NCI-H460 (cell line): ENCODE results near the gene ELAVL4. TPM values are rescaled to one million over a fixed set of nuclear protein-coding genes. Genes with fewer than 3 reads are reported as not detected.

Experiments used
- DNase-seq: peaks from one replicate; pipeline ENCODE4 v3.0.0-alpha.2; 2016; ENCODE audit warnings: low read depth; ENCODE audit errors: extremely low read depth
- total RNA-seq: library from RNA; depleted of rRNA; stranded (reverse); fragments of >200 nt; shearing (Covaris generic); gene quantifications from 2 replicates; pipeline ENCODE4 v1.2.3, GENCODE V29; 2014

Gene ELAVL4
- total RNA-seq, 1 experiment from 2014 or later = 0.10 TPM

DNA sequence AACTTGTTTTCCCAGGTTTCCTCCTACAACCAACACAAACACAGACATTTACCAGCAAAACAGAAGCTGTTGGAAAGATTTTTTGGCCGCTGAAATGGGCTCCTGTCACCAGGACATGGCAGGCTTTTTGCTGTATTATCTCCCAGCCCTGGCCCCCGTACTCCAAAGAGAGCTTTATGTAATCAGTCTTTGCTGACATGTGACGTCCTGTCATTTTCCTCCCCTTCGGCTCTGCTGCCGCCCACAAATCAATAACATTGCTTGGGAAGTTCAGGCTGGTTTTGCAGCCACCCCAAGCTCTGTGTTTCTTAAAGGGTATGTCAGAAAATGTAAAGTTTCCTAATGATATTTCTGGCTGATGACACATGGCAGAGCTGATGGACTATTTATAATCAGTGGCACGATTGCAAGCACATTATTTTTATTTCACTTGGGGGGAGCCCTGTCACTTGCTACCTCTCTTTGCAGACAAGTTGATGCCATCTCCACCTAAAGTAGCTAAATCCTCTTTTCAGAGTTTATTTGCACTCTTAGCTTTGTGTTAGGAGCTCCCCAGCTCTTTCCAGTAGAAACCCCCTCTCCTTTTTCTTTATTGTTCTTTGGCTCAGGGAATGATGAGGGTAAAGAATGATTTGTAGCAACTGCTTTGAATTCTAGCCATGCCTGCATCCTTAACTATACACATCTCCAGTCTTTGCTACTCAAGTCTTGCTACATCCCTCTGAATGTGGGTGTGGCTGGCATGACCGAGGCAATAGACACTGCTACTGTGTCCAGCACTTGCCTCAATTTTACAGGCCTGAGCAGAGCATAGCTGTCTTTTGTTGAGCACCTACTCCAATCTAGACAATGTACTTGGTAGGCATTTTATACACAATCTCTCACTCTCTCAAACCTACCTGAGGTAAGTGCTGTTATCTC lies 67.3 kb downstream of the ELAVL4 start:
- DNase-seq = no peak

DNA sequence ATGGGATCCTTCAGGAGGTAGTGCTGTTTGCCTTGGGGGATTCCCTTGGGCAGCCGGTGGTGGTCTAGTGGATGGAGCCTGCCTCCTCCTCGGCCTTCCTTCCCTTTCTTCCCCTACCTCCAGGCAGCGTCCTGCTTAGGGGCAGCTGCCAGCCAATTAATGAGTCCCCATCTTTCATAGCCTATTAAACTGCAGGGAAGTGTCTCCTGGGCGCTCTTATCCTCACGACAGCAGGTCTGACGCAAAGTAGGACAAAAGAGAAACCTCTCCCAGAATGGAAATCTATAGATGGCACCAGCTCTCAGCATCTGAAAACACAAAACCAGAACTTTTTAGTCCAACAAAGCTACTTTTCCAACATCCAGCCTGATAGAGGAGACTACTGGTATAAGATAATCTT lies 69.3 kb downstream of the ELAVL4 start:
- DNase-seq = no peak

DNA sequence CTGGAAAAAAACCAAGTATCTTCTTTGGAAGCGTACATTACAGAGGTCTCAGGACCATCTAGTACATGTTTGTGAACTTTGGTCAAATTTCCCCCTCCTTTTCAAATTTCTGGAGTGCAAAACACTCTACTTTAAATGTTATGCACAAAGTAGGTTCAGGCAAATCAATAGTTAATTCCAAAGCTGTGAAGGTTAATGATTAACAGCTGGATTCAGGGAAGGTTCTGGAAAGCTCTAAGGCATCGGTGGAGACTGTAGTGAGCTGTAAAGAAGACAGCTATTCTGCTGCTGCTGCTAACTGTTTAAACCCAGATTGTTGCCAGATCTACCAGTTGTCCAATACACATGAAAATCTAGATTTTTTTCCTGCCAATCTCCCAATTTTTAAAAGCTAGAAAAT lies 70.9 kb downstream of the ELAVL4 start:
- no peak for DNase-seq

DNA sequence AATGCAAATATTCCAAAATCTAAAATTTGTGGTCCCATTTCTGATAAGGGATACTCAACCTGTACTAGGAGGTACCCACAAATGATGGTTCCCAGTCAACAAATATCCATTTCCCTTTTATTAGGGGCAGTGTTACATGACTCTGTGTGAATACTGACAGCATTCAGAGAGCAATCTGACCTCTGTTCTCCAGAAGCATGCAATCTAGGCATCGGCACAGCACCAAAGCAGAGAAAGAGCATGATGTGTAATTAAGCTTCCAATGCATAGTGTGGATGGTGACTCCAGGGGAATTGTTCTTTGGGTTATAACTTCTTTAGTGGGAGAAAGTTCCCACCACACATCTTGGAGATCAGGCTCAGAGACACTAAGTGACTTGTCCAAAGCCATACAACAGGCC lies 71.6 kb downstream of the ELAVL4 start:
- no peak for DNase-seq

DNA sequence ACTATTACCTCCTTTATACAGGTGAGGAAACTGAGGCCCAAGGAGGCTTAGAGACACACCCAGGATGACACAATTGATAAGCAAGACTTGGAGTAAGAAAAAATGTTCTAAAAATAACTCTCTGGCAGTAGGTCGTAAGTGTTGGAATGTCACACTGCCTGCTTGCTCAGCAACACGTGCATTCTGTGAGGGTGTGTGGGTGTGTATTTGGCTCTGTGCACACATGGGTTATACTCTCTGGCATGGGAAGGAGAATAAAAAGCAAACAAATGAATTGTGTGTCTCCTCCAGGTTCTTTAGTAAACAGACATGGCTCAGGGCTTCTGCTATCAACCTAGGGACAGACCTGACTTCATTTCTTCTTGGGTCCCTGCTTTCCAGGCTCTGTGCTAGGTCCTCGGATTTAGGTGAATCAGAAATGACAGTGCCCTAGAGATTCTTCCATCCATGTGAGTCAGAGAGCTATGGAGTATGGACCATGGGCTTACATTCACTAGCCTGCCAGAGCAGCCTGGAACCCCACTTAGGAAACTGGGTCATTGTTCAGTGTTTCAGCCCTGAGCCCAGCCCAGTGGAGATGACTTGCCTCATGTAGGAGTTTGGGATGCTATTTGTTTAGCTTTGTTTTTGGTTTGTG lies 72.4 kb downstream of the ELAVL4 start:
- DNase-seq = no peak

DNA sequence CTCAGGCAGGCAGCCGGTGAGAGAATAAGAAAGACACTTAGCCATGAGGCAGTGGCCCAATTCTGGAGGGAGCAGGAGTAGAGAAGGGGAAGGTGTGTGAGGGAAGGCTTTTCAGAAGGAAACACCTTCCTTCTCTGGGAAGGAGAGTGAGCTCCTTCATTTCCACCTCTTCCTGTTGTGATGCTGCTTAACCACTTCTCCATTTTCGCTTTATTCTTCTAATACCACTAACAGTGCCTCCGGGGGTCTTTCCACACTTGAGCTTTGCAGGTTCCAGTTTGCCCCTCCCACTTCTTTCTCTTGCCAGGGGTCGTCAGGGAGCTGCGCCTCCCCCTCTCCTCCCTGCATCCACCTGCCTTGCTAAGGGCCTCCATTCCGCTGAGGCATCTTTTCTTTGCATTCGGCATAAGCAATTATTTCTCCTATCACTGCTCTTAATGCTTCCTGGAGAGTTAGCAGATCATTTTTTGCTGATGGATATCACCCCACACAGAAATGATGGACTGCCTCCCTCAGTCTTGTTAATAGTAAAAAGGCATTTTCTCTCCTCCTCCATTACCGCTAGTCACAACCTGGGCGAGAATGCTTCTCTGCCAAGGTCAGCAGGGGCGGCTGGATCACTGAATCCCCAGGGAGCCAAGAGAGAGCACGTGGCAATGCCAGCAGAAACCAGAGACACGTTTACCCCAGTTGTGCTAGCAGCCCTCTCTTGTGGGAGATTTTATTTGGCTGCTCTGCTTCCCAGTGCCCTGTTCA lies 74.8 kb downstream of the ELAVL4 start:
- DNase-seq = no peak

DNA sequence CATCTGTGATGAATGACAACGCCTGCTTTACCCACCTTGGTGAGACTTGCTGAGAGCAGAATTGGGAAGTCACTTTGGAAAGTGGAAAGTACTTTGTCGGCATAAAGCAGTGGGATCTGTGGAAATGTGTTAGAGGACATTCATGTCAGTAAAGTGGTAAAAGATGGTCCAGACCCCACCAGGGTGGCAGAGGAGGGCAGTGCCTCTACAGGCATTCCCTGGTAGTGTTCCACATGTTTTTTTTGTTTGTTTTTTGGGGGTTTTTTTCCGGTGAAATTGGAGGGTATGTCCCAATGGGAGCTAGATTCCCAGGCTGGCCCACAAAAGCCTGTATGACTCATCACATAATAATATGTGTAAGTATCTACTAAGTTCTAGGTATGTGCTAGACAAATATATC lies 80.6 kb downstream of the ELAVL4 start:
- no peak for DNase-seq

DNA sequence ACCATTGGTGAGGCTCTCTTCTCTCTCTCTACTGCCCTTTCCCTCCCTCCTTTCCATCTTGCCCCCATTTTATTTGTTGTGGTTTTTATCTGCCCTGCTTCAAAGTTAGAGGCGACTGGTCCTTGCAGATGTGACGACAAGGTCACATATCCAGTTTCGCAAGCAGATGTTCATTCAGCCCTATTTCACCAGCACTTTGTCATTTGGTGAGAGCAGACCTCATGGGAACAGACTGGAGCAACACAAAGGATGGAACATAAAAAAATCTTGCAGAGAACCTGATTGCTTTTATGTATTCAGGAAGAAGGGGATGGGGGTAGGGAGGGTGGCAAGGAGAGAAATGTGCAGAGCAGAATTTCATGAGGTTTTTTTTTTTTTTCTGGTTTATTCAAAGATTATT lies 84.3 kb downstream of the ELAVL4 start:
- no peak for DNase-seq

DNA sequence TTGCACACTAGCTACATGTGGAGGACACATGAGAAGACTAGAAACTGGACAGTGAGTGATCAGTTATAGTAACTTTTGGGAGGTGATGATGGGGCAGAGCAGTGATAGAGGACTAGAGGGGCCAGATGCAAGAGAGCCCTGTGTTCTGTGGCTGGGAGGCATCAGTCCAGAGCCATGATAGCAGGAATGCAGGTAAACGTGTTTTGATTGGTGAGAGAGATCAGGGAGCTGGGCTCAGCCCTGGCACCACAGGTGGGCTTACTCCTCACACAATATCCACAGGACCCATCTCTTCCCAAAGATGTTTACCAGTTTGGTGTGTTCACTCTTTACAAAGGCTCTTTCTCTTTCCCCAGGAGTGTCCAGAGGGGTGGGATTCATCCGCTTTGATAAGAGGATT lies 86.5 kb downstream of the ELAVL4 start:
- no peak for DNase-seq

DNA sequence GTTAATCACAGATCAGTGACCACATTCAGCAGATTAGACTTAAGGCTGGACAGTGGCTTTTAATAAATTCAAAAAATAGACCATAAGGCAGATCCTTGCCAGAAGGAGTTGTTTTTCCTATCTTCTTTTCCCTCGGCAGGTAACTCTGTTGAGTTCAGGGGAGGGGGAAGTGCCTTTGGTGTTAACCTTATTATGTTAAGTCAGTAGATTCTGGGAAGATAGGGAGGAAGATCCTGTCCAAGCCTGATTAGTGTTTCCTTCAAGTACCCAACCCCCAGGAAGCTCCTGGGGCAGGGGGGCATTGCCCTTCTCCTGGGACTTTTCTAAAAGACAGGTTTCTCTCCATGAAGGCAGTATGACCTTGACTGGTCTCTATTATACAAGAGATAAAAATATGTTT lies 87.4 kb downstream of the ELAVL4 start:
- DNase-seq = no peak

DNA sequence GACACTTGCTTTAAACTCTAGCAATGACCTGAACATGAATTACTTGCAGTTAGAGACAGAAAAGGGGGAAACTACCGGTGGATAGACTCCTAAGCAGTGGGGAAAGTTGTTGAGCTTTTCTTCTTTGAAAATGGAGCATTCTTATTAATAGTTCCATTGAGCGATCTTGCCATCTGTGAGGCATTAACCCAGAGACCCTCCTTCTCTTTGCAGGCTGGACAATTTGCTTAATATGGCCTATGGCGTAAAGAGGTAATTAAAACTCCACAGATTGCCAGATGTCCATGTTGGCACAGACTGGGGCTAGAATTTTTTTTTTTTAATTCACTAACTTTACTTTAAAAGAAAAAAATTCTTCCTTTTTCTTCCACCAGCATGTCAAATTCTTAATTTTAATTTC lies 88.5 kb downstream of the ELAVL4 start:
- no peak for DNase-seq

DNA sequence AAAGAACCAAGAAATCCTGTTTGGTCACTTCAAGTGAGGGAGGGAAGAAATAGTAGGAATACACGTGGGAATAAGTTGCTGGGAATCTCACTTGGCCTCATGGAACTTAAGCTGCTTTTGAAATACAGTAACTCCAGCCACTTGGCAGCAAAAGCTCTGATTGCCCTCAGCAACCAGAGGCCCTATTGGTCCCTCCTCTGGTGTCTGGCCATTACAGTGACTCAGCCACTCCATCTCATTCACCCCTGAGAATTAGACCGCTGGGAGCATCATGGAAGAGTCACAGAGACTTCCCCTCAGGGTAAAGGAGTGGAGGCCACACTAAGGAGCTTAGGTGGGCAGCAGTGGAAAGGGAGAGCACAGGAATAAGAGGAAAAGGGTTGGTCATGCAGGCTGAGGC lies 99.6 kb downstream of the ELAVL4 start:
- DNase-seq = no peak

DNA sequence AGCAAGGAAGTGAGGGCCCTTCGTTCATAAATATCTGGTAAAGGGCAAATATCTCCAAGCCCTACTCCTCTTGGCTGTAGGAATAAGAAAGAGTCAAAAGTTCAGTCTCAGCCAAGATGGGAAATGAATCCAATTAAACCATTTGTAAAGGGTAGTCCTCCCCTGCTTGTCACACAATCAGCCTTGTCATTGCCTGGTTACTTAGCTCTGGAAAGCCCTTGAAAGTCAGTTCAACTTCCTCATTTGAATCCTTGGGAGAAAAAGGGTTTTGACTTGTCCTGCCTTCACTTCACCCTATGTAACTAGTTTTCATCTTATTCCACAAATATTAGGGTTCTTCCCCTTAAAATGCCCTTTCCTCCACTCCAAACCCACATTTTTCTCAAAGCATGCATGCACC lies 100.0 kb downstream of the ELAVL4 start:
- no peak for DNase-seq

DNA sequence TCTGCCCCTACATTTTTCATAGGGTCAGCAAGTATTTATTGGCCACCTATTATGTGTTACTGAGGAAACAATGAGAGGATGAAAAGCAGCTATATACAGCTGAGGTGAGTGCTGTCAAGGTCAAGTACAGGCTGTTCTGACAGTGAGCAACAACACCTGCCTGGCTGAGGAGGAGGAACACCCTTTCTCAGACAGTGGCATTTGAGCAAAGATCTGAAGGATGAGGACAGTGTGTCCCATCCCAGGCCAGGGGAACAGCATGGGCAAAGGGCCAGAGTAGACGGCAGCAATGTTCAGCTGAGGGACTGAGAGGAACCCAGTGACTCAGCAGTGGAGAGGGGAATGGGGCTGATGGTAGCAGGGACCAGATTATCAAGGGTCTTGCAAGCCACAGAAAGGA lies 101.0 kb downstream of the ELAVL4 start:
- no peak for DNase-seq

DNA sequence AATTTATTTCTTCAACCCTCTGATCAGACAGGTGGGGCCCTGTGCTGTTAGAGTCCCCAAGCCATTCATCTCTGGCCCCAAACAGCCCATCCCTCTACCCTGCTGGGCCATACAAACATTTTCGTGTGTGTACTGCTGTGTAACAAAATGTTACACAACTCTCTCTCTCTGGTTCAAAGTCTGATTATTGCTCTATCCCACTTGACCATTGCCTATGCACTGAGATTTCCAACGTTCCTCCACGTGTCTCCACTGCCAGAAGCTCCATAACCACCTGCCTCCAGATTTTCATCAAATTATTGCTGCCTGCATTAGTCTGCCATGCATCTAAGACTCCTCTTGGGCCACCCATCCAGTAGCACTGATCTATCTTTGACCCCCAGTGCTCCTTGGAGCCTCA lies 104.8 kb downstream of the ELAVL4 start:
- no peak for DNase-seq

DNA sequence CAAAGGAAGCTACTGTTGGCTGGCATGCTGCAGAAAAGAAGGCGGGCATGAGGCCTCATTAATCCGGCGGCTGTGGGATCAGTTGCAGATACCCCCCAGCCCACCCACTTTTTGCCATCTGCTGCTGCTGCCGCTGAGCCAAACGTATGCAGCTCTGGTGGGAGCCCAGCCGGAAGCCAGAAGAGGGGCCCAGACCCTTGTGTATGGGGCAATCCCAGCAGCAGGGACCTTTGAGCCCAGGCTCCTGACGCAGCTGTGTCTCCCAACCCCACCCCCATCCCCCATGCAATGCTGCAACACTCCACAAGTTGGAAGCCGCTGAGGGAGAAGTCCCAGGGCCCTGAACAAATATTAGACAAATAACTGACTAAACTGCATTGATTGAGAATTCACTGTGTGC lies 106.0 kb downstream of the ELAVL4 start:
- DNase-seq = no peak

DNA sequence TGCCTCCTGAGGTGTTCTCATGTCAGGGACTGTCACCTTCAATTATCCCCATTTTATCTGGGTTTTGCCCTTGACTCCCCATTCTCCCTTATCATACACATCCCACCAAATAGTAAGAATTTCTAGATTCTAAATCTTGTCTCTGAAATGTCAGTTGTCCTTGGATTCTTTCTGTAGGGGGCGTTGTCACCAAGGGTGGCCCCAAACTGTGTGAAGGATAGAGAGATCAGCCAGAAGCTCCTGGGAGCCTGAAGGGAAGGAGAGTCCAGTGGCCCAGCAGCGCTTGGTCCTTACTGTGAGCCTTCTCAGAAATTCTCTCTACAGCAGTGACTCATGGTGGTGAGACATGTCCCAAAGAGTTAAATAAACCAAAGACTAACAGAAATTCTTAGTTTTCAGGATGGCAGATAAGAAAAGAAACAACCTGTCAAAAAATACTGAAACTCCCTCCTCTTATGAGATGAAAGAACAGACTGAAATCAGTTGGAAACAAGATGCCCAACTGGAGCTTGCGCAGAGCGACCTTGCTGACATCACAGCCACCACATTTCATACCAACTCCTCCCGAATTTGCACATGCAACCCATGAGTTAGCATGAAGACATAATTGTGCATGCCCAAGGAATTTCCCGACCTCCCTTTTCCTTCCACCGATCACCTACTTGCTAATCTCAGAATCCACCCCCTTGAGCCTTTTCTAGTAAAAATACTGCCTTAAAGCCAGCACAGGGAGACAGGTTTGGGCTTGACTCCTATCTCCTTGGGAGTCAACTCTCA lies 109.8 kb downstream of the ELAVL4 start:
- DNase-seq = no peak

DNA sequence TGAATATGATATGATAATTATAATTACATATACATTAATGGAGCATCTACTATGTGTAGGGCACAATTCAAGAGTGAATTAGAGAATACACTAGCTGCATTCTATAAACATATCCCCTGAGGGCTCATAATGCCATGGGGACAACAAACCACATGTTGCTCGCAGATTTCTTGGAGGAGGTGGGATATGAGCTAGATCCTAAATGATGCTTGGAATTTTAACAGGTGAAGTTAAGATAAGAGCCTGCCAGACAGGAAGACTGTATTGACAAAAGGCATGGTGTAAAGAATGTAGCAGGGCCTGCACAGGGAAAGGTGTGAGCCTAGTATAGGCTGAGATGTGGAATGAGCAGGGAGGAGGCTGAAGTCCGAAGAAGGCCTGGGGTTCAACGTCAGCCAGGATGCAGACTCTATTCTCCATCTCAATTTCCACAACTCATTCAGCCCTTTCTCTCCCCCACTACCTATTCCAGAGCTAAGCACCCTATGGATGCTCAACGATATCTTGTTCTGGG lies 120.2 kb downstream of the ELAVL4 start:
- no peak for DNase-seq

DNA sequence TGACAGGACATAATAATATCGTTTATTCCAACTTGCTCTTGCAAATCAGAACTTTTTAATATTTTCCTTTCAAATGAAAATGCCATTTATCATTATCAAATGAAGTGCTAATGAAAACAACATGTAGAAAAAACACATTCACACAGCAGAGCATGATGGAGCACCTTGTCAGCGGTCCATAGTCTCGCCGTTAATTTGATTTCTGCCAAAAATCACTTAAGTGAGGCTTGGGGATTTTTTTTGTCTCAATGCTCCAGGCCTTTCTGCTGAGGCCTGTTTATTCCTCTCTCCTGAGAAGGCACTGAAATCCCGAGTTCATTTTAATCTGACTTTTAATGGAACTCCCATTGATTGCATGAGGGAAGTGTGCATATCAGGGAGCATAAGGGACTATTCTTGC lies 122.5 kb downstream of the ELAVL4 start:
- DNase-seq = no peak

DNA sequence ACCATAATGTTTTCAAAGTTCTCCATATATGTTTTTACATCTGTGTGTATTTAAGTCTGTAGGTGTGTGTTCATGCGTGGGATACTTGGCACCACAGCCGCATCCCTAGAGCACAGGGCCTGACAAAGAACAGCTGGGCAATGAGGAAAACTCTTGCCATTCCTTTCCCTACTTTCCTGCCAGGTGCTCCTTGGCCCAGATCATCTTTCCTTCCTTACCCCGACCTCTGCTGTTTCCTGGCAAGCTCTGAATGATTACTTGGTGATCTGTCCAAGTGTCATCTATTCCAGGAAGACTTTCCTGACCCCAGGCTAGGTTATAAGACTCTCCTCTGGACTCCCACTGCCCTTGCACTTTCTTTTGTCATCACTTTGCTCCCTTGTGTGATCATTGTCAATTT lies 123.6 kb downstream of the ELAVL4 start:
- no peak for DNase-seq

DNA sequence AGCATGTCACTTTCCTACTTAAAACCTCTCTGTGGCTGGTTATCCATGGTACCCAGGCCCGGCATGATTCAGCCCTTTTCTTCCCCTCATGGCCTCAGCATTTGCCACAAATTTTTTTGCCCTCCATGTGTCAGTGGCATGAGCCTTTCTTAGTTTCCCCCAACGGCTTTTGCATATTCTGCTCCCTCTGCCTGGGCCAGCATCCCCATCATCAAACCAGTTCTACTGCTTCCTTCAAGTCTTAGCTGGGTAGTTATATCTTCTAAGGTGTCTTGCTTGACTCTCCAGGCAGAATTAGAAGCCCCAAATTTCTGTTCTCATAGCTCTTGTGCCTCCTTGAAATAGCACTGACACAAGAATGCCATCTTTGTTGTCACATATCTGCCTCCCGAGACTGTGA lies 127.9 kb downstream of the ELAVL4 start:
- no peak for DNase-seq
